ENCODE measurements around the gene KICS2.

The KICS2 gene

GRCh38 chr12:64193931-64194330, 28.2 kb downstream of the KICS2 start:
- 96% methylated on average over 6 of the region's 6 CpGs for WGBS
- H2AK5ac ChIP-seq (ENCODE audit: low read length, severe bottlenecking): no peak overlapping the region

GRCh38 chr12:64192644-64193444, 29.3 kb downstream of the KICS2 start:
- no peak for DNase-seq
- Histone ChIP-seq H3K4me3 (ENCODE audit: insufficient read depth in 1 of 2, low read depth in 1 of 2, low read length in 2 of 2) (no peak overlapping the region), H3K4me2 (ENCODE audit: low read length, poor library complexity, severe bottlenecking) (no peak overlapping the region), H3K18ac (ENCODE audit: low read depth in 1 of 2, low read length in 2 of 2) (peak overlapping the region in 1 of 2 experiments; percentile 9), H4K8ac (ENCODE audit: low read length) (no peak overlapping the region), H3K27ac (ENCODE audit: low read length, poor library complexity, severe bottlenecking) (no peak overlapping the region), H3K9me3 (ENCODE audit: control insufficient read depth, low read length) (no peaks in the 10 kb centered on the region), H2BK5ac (ENCODE audit: low read depth, low read length, poor library complexity, severe bottlenecking) (no peak overlapping the region), H2AK5ac (ENCODE audit: low read length, severe bottlenecking) (no peak overlapping the region), H2BK12ac (ENCODE audit: low read length in 2 of 2) (no peak overlapping the region), H3K14ac (ENCODE audit: low read length in 2 of 2) (no peak overlapping the region), H2BK120ac (ENCODE audit: low read depth, low read length) (no peak overlapping the region), H2BK15ac (ENCODE audit: low read depth, poor library complexity, severe bottlenecking) (no peak overlapping the region), H3K27me3 (ENCODE audit: control insufficient read depth in 1 of 2, insufficient read depth in 1 of 2, low read length in 2 of 2) (no peaks in the 10 kb centered on the region), H3K23ac (ENCODE audit: low read length in 2 of 2) (no peak overlapping the region), H4K91ac (ENCODE audit: low read length) (no peak overlapping the region), H3K9ac (ENCODE audit: low read length) (no peak overlapping the region), H3K36me3 (ENCODE audit: control insufficient read depth in 1 of 2, insufficient read depth in 2 of 2, low read depth in 1 of 2, low read length in 2 of 2) (peaks cover 7 to 24% of the 10 kb centered on the region in 2 experiments), H2AFZ (ENCODE audit: low read depth, low read length) (no peak overlapping the region), H3K4ac (ENCODE audit: low read depth in 1 of 2, low read length in 2 of 2) (no peak overlapping the region), H3K79me1 (replicated peaks; ENCODE audit: low read length, poor library complexity, severe bottlenecking) (no peaks in the 10 kb centered on the region), H3K4me1 (ENCODE audit: control insufficient read depth, insufficient read depth, low read depth, low read length) (no peaks in the 10 kb centered on the region)
- WGBS: 94% methylated on average over 6 of the region's 7 CpGs

More at GRCh38 chr12:64193931-64194330, 28.2 kb downstream of the KICS2 start:
- H3K23ac ChIP-seq (ENCODE audit: low read length in 2 of 2): no peak overlapping the region
- DNase-seq: no peak
- H3K18ac ChIP-seq (ENCODE audit: low read depth in 1 of 2, low read length in 2 of 2): no peak overlapping the region
- H3K79me1 ChIP-seq (replicated peaks; ENCODE audit: low read length, poor library complexity, severe bottlenecking): no peaks in the 10 kb centered on the region
- H3K4ac ChIP-seq (ENCODE audit: low read depth in 1 of 2, low read length in 2 of 2): no peak overlapping the region
- H2BK12ac ChIP-seq (ENCODE audit: low read length in 2 of 2): no peak overlapping the region
- no peaks in the 10 kb centered on the region for H3K4me1 ChIP-seq (ENCODE audit: control insufficient read depth, insufficient read depth, low read depth, low read length)
- peak overlapping the region; percentile 24 for H4K8ac ChIP-seq (ENCODE audit: low read length)
- H3K36me3 ChIP-seq (ENCODE audit: control insufficient read depth in 1 of 2, insufficient read depth in 2 of 2, low read depth in 1 of 2, low read length in 2 of 2): peaks cover 7 to 24% of the 10 kb centered on the region in 2 experiments
- no peaks in the 10 kb centered on the region for H3K27me3 ChIP-seq (ENCODE audit: control insufficient read depth in 1 of 2, insufficient read depth in 1 of 2, low read length in 2 of 2)
- no peak overlapping the region for H3K4me2 ChIP-seq (ENCODE audit: low read length, poor library complexity, severe bottlenecking)
- H2BK5ac ChIP-seq (ENCODE audit: low read depth, low read length, poor library complexity, severe bottlenecking): no peak overlapping the region
- H3K4me3 ChIP-seq (ENCODE audit: insufficient read depth in 1 of 2, low read depth in 1 of 2, low read length in 2 of 2): no peak overlapping the region
- no peak overlapping the region for H2BK120ac ChIP-seq (ENCODE audit: low read depth, low read length)
- no peak overlapping the region for H4K91ac ChIP-seq (ENCODE audit: low read length)
- no peak overlapping the region for H2BK15ac ChIP-seq (ENCODE audit: low read depth, poor library complexity, severe bottlenecking)
- no peak overlapping the region for H3K9ac ChIP-seq (ENCODE audit: low read length)
- no peak overlapping the region for H2AFZ ChIP-seq (ENCODE audit: low read depth, low read length)
- H3K14ac ChIP-seq (ENCODE audit: low read length in 2 of 2): no peak overlapping the region
- no peak overlapping the region for H3K27ac ChIP-seq (ENCODE audit: low read length, poor library complexity, severe bottlenecking)
- no peaks in the 10 kb centered on the region for H3K9me3 ChIP-seq (ENCODE audit: control insufficient read depth, low read length)

- no peak overlapping the region for H3K23ac ChIP-seq (ENCODE audit: low read length in 2 of 2)
- no peak overlapping the region for H3K4me2 ChIP-seq (ENCODE audit: low read length, poor library complexity, severe bottlenecking)
- no peak overlapping the region for H3K18ac ChIP-seq (ENCODE audit: low read depth in 1 of 2, low read length in 2 of 2)
- H2BK5ac ChIP-seq (ENCODE audit: low read depth, low read length, poor library complexity, severe bottlenecking): no peak overlapping the region
- H3K79me1 ChIP-seq (replicated peaks; ENCODE audit: low read length, poor library complexity, severe bottlenecking): no peaks in the 10 kb centered on the region
- no peak overlapping the region for H4K91ac ChIP-seq (ENCODE audit: low read length)
- peaks cover 2% of the 10 kb centered on the region for H3K4me1 ChIP-seq (ENCODE audit: control insufficient read depth, insufficient read depth, low read depth, low read length)
- no peak overlapping the region for H2BK12ac ChIP-seq (ENCODE audit: low read length in 2 of 2)
- no peaks in the 10 kb centered on the region for H3K9me3 ChIP-seq (ENCODE audit: control insufficient read depth, low read length)
- H3K9ac ChIP-seq (ENCODE audit: low read length): no peak overlapping the region
- H2BK120ac ChIP-seq (ENCODE audit: low read depth, low read length): no peak overlapping the region
- H2AFZ ChIP-seq (ENCODE audit: low read depth, low read length): no peak overlapping the region
- H3K27me3 ChIP-seq (ENCODE audit: control insufficient read depth in 1 of 2, insufficient read depth in 1 of 2, low read length in 2 of 2): no peaks in the 10 kb centered on the region
- H3K4ac ChIP-seq (ENCODE audit: low read depth in 1 of 2, low read length in 2 of 2): no peak overlapping the region
- H3K14ac ChIP-seq (ENCODE audit: low read length in 2 of 2): no peak overlapping the region
- H2AK5ac ChIP-seq (ENCODE audit: low read length, severe bottlenecking): no peak overlapping the region
- no peak for DNase-seq
- H3K27ac ChIP-seq (ENCODE audit: low read length, poor library complexity, severe bottlenecking): no peak overlapping the region
- H3K36me3 ChIP-seq (ENCODE audit: control insufficient read depth in 1 of 2, insufficient read depth in 2 of 2, low read depth in 1 of 2, low read length in 2 of 2): peaks cover 7 to 24% of the 10 kb centered on the region in 2 experiments
- no peak overlapping the region for H3K4me3 ChIP-seq (ENCODE audit: insufficient read depth in 1 of 2, low read depth in 1 of 2, low read length in 2 of 2)
- no peak overlapping the region for H4K8ac ChIP-seq (ENCODE audit: low read length)
- no peak overlapping the region for H2BK15ac ChIP-seq (ENCODE audit: low read depth, poor library complexity, severe bottlenecking)
These were observed 32.0 kb downstream of the KICS2 start for GRCh38 chr12:64190140-64190539.

- H3K27ac ChIP-seq (ENCODE audit: low read length, poor library complexity, severe bottlenecking): no peak overlapping the region
- no peak overlapping the region for H2BK12ac ChIP-seq (ENCODE audit: low read length in 2 of 2)
- H3K4me1 ChIP-seq (ENCODE audit: control insufficient read depth, insufficient read depth, low read depth, low read length): peaks cover 2% of the 10 kb centered on the region
- no peaks in the 10 kb centered on the region for H3K9me3 ChIP-seq (ENCODE audit: control insufficient read depth, low read length)
- no peaks in the 10 kb centered on the region for H3K79me1 ChIP-seq (replicated peaks; ENCODE audit: low read length, poor library complexity, severe bottlenecking)
- H3K18ac ChIP-seq (ENCODE audit: low read depth in 1 of 2, low read length in 2 of 2): no peak overlapping the region
- no peak overlapping the region for H3K4me2 ChIP-seq (ENCODE audit: low read length, poor library complexity, severe bottlenecking)
- H3K27me3 ChIP-seq (ENCODE audit: control insufficient read depth in 1 of 2, insufficient read depth in 1 of 2, low read length in 2 of 2): no peaks in the 10 kb centered on the region
- no peak overlapping the region for H2AFZ ChIP-seq (ENCODE audit: low read depth, low read length)
- no peak overlapping the region for H3K4me3 ChIP-seq (ENCODE audit: insufficient read depth in 1 of 2, low read depth in 1 of 2, low read length in 2 of 2)
- no peak overlapping the region for H2BK15ac ChIP-seq (ENCODE audit: low read depth, poor library complexity, severe bottlenecking)
- no CpG with 5 or more reads among the region's 1 CpG for WGBS
- H3K4ac ChIP-seq (ENCODE audit: low read depth in 1 of 2, low read length in 2 of 2): no peak overlapping the region
- H2BK5ac ChIP-seq (ENCODE audit: low read depth, low read length, poor library complexity, severe bottlenecking): no peak overlapping the region
- no peak overlapping the region for H2BK120ac ChIP-seq (ENCODE audit: low read depth, low read length)
- H3K36me3 ChIP-seq (ENCODE audit: control insufficient read depth in 1 of 2, insufficient read depth in 2 of 2, low read depth in 1 of 2, low read length in 2 of 2): peaks cover 7 to 24% of the 10 kb centered on the region in 2 experiments
- no peak overlapping the region for H4K8ac ChIP-seq (ENCODE audit: low read length)
- H3K14ac ChIP-seq (ENCODE audit: low read length in 2 of 2): no peak overlapping the region
- DNase-seq: no peak
- no peak overlapping the region for H4K91ac ChIP-seq (ENCODE audit: low read length)
- H2AK5ac ChIP-seq (ENCODE audit: low read length, severe bottlenecking): no peak overlapping the region
- H3K9ac ChIP-seq (ENCODE audit: low read length): no peak overlapping the region
- no peak overlapping the region for H3K23ac ChIP-seq (ENCODE audit: low read length in 2 of 2)
These were observed 32.6 kb downstream of the KICS2 start for GRCh38 chr12:64189530-64189929.

All from mesenchymal stem cell (in vitro differentiated cells and primary cell).